Mesenchymal stem cell (in vitro differentiated cells and primary cell): Measurements from ENCODE around the gene PML.

ENCODE experiments used
- DNase-seq: peaks from one replicate; pipeline ENCODE4 v3.0.0-alpha.2; 2013
- H2AFZ ChIP-seq: one replicate; pipeline ENCODE4 v1.6.1; 2013; ENCODE audit warnings: low read depth, mild to moderate bottlenecking, control low read depth, inconsistent platforms, low read length, moderate library complexity
- H2AK5ac ChIP-seq: 2 replicates; pipeline ENCODE4 v1.6.1; 2013; ENCODE audit warnings: low read length, moderate library complexity, mild to moderate bottlenecking, inconsistent platforms; ENCODE audit not compliant: severe bottlenecking
- H2BK120ac ChIP-seq: one replicate; pipeline ENCODE4 v1.6.1; 2013; ENCODE audit warnings: low read depth, mild to moderate bottlenecking, inconsistent platforms, low read length, moderate library complexity
- H2BK12ac ChIP-seq, 2 experiments: one replicate each; pipeline ENCODE4 v1.6.1; 2013; ENCODE audit warnings: inconsistent platforms in 2 of 2, low read length in 2 of 2, mild to moderate bottlenecking in 2 of 2, moderate library complexity in 2 of 2, control low read depth in 1 of 2
- H2BK15ac ChIP-seq: one replicate; pipeline ENCODE4 v1.6.1; 2013; ENCODE audit warnings: mild to moderate bottlenecking, low read depth, inconsistent platforms; ENCODE audit not compliant: poor library complexity, severe bottlenecking
- H2BK5ac ChIP-seq: 2 replicates; pipeline ENCODE4 v1.6.1; 2013; ENCODE audit warnings: low read depth, mild to moderate bottlenecking, low read length, control low read depth, inconsistent platforms; ENCODE audit not compliant: poor library complexity, severe bottlenecking
- H3K14ac ChIP-seq, 2 experiments: one replicate each; pipeline ENCODE4 v1.6.1; 2013; ENCODE audit warnings: inconsistent platforms in 2 of 2, low read length in 2 of 2, control low read depth in 1 of 2, mild to moderate bottlenecking in 1 of 2, moderate library complexity in 1 of 2
- H3K18ac ChIP-seq, 2 experiments: one replicate each; pipeline ENCODE4 v1.6.1; 2013; ENCODE audit warnings: inconsistent platforms in 2 of 2, low read length in 2 of 2, control low read depth in 1 of 2, low read depth in 1 of 2, mild to moderate bottlenecking in 1 of 2
- H3K23ac ChIP-seq, 2 experiments: one replicate each; pipeline ENCODE4 v1.6.1; 2013; ENCODE audit warnings: inconsistent platforms in 2 of 2, low read length in 2 of 2, mild to moderate bottlenecking in 2 of 2, moderate library complexity in 2 of 2, control low read depth in 1 of 2
- H3K27ac ChIP-seq: 2 replicates; pipeline ENCODE4 v1.5.1; 2013; ENCODE audit warnings: mild to moderate bottlenecking, moderate library complexity, low read length, control low read depth, inconsistent platforms; ENCODE audit not compliant: poor library complexity, severe bottlenecking
- H3K27me3 ChIP-seq, 2 experiments: 2 replicates each; pipeline versions ENCODE4 v1.6.1 to v1.7.0; 2013; ENCODE audit warnings: low read length in 2 of 2, mild to moderate bottlenecking in 2 of 2, moderate library complexity in 2 of 2, control low read depth in 1 of 2, inconsistent platforms in 1 of 2; ENCODE audit not compliant: control insufficient read depth in 1 of 2, insufficient read depth in 1 of 2
- H3K36me3 ChIP-seq, 2 experiments: 2 replicates each; pipeline versions ENCODE4 v1.6.1 to v1.7.0; 2013; ENCODE audit warnings: low read length in 2 of 2, control low read depth in 1 of 2, inconsistent platforms in 1 of 2, low read depth in 1 of 2, mild to moderate bottlenecking in 1 of 2; ENCODE audit not compliant: insufficient read depth in 2 of 2, control insufficient read depth in 1 of 2
- H3K4ac ChIP-seq, 2 experiments: one replicate each; pipeline ENCODE4 v1.6.1; 2013; ENCODE audit warnings: inconsistent platforms in 2 of 2, low read length in 2 of 2, mild to moderate bottlenecking in 2 of 2, moderate library complexity in 2 of 2, control low read depth in 1 of 2, low read depth in 1 of 2
- H3K4me1 ChIP-seq: 2 replicates; pipeline ENCODE4 v1.6.1; 2013; ENCODE audit warnings: low read depth, low read length, control low read depth; ENCODE audit not compliant: control insufficient read depth, insufficient read depth
- H3K4me2 ChIP-seq: 2 replicates; pipeline ENCODE4 v1.6.1; 2013; ENCODE audit warnings: low read length, mild to moderate bottlenecking, inconsistent platforms; ENCODE audit not compliant: poor library complexity, severe bottlenecking
- H3K4me3 ChIP-seq, 2 experiments: 2 replicates each; pipeline versions ENCODE4 v1.5.1 to v1.7.0; 2013; ENCODE audit warnings: low read length in 2 of 2, mild to moderate bottlenecking in 2 of 2, control low read depth in 1 of 2, low read depth in 1 of 2; ENCODE audit not compliant: insufficient read depth in 1 of 2
- H3K79me1 ChIP-seq: replicated peaks from 2 replicates; pipeline ENCODE4 v1.6.1; 2013; ENCODE audit warnings: mild to moderate bottlenecking, control low read depth, low read length, inconsistent platforms; ENCODE audit not compliant: poor library complexity, severe bottlenecking
- H3K9ac ChIP-seq: 2 replicates; pipeline ENCODE4 v1.7.0; 2013; ENCODE audit warnings: mild to moderate bottlenecking, low read length, moderate library complexity
- H3K9me3 ChIP-seq: 2 replicates; pipeline ENCODE4 v1.7.0; 2013; ENCODE audit warnings: mild to moderate bottlenecking, low read length; ENCODE audit not compliant: control insufficient read depth
- H4K8ac ChIP-seq: one replicate; pipeline ENCODE4 v1.6.1; 2013; ENCODE audit warnings: inconsistent platforms, mild to moderate bottlenecking, low read length, moderate library complexity
- H4K91ac ChIP-seq: one replicate; pipeline ENCODE4 v1.6.1; 2013; ENCODE audit warnings: mild to moderate bottlenecking, low read length, inconsistent platforms
- WGBS: methylation state at CpG from one replicate; pipeline ENCODE4 v1.1.7; 2013; ENCODE audit warnings: mixed read lengths; 5-methylcytosine and 5-hydroxymethylcytosine counted together

PML gene

GRCh38 chr15:73986776-73987056 lies 7.8 kb upstream of the PML start:
- H4K8ac ChIP-seq, result peak overlapping the region; percentile 21
- H3K27ac ChIP-seq, result peak overlapping the region; percentile 99
- no peak overlapping the region for H2BK120ac ChIP-seq
- peak overlapping the region; percentile 15 to 60 for H3K4ac ChIP-seq
- H3K36me3 ChIP-seq, result peaks cover 21 to 31% of the 10 kb centered on the region in 2 experiments
- DNase-seq, result no peak
- peak overlapping the region; percentile 48 for H4K91ac ChIP-seq
- peak overlapping the region; percentile 14 to 64 for H3K18ac ChIP-seq
- no peak overlapping the region for H3K4me3 ChIP-seq
- H3K9ac ChIP-seq, result no peak overlapping the region
- H3K4me2 ChIP-seq, result no peak overlapping the region
- H2BK5ac ChIP-seq, result no peak overlapping the region
- H2AK5ac ChIP-seq, result peak overlapping the region; percentile 87
- peaks cover 16% of the 10 kb centered on the region for H3K79me1 ChIP-seq
- no peaks in the 10 kb centered on the region for H3K27me3 ChIP-seq
- WGBS, result 89% methylated on average over 1 of the region's 1 CpG
- H3K4me1 ChIP-seq, result peaks cover 80% of the 10 kb centered on the region
- H3K9me3 ChIP-seq, result no peaks in the 10 kb centered on the region
- peak overlapping the region in 1 of 2 experiments; percentile 80 for H3K14ac ChIP-seq
- peak overlapping the region; percentile 6 for H2BK15ac ChIP-seq
- no peak overlapping the region for H2AFZ ChIP-seq
- H2BK12ac ChIP-seq, result peak overlapping the region; percentile 12 to 93
- H3K23ac ChIP-seq, result no peak overlapping the region

GRCh38 chr15:73987250-73987649 lies 7.3 kb upstream of the PML start:
- no peak for DNase-seq
- H3K79me1 ChIP-seq, result peaks cover 17% of the 10 kb centered on the region
- peak overlapping the region in 1 of 2 experiments; percentile 93 for H2BK12ac ChIP-seq
- no peak overlapping the region for H2BK15ac ChIP-seq
- H4K8ac ChIP-seq, result no peak overlapping the region
- H2AFZ ChIP-seq, result no peak overlapping the region
- H3K9ac ChIP-seq, result no peak overlapping the region
- no peaks in the 10 kb centered on the region for H3K9me3 ChIP-seq
- no peak overlapping the region for H3K4me3 ChIP-seq
- H3K27me3 ChIP-seq, result no peaks in the 10 kb centered on the region
- no peak overlapping the region for H3K4ac ChIP-seq
- WGBS, result 97% methylated on average over 3 of the region's 4 CpGs
- H4K91ac ChIP-seq, result no peak overlapping the region
- peak overlapping the region; percentile 99 for H3K27ac ChIP-seq
- no peak overlapping the region for H3K14ac ChIP-seq
- H2BK120ac ChIP-seq, result no peak overlapping the region
- H2AK5ac ChIP-seq, result peak overlapping the region; percentile 87
- no peak overlapping the region for H3K23ac ChIP-seq
- H3K4me1 ChIP-seq, result peaks cover 74% of the 10 kb centered on the region
- peak overlapping the region; percentile 59 for H2BK5ac ChIP-seq
- H3K4me2 ChIP-seq, result no peak overlapping the region
- peak overlapping the region; percentile 14 to 64 for H3K18ac ChIP-seq
- peaks cover 21 to 31% of the 10 kb centered on the region in 2 experiments for H3K36me3 ChIP-seq

- no peak overlapping the region for H3K14ac ChIP-seq
- peak overlapping the region; percentile 63 to 73 for H3K18ac ChIP-seq
These were observed 6.7 kb upstream of the PML start for GRCh38 chr15:73987681-73988444.

GRCh38 chr15:73988445-73988969 lies 6.0 kb upstream of the PML start:
- no peak overlapping the region for H2AFZ ChIP-seq
- no peaks in the 10 kb centered on the region for H3K9me3 ChIP-seq
- H3K4ac ChIP-seq, result peak overlapping the region; percentile 21 to 88
- H3K27me3 ChIP-seq, result no peaks in the 10 kb centered on the region
- H3K23ac ChIP-seq, result no peak overlapping the region
- peaks cover 19% of the 10 kb centered on the region for H3K79me1 ChIP-seq
- no peak for DNase-seq
- H3K18ac ChIP-seq, result peak overlapping the region; percentile 63 to 73
- WGBS, result 98% methylated on average over 13 of the region's 13 CpGs
- H2BK15ac ChIP-seq, result peak overlapping the region; percentile 85
- H3K14ac ChIP-seq, result peak overlapping the region in 1 of 2 experiments; percentile 57
- peak overlapping the region; percentile 90 for H2AK5ac ChIP-seq
- H2BK120ac ChIP-seq, result peak overlapping the region; percentile 29
- H3K4me1 ChIP-seq, result peaks cover 72% of the 10 kb centered on the region
- peak overlapping the region; percentile 99 for H3K27ac ChIP-seq
- H2BK12ac ChIP-seq, result peak overlapping the region; percentile 81 to 95
- H3K9ac ChIP-seq, result peak overlapping the region; percentile 45
- no peak overlapping the region for H3K4me3 ChIP-seq
- peak overlapping the region; percentile 33 for H4K8ac ChIP-seq
- H2BK5ac ChIP-seq, result peak overlapping the region; percentile 79
- H3K4me2 ChIP-seq, result no peak overlapping the region
- H3K36me3 ChIP-seq, result peaks cover 21 to 29% of the 10 kb centered on the region in 2 experiments
- H4K91ac ChIP-seq, result peak overlapping the region; percentile 90

More at GRCh38 chr15:73987681-73988444, 6.7 kb upstream of the PML start:
- H3K23ac ChIP-seq, result no peak overlapping the region
- peak overlapping the region; percentile 90 for H4K91ac ChIP-seq
- no peaks in the 10 kb centered on the region for H3K9me3 ChIP-seq
- H2BK12ac ChIP-seq, result peak overlapping the region; percentile 81 to 95
- peaks cover 21 to 31% of the 10 kb centered on the region in 2 experiments for H3K36me3 ChIP-seq
- H3K4ac ChIP-seq, result peak overlapping the region in 1 of 2 experiments; percentile 62
- H2BK15ac ChIP-seq, result peak overlapping the region; percentile 73
- peak overlapping the region; percentile 99 for H3K27ac ChIP-seq
- peaks cover 74% of the 10 kb centered on the region for H3K4me1 ChIP-seq
- peak overlapping the region; percentile 29 for H2BK120ac ChIP-seq
- peak overlapping the region; percentile 90 for H2AK5ac ChIP-seq
- no peaks in the 10 kb centered on the region for H3K27me3 ChIP-seq
- 76% methylated on average over 9 of the region's 9 CpGs for WGBS
- peaks cover 17% of the 10 kb centered on the region for H3K79me1 ChIP-seq
- DNase-seq, result no peak
- H2BK5ac ChIP-seq, result peak overlapping the region; percentile 79
- H3K4me2 ChIP-seq, result no peak overlapping the region
- no peak overlapping the region for H2AFZ ChIP-seq
- H4K8ac ChIP-seq, result peak overlapping the region; percentile 47
- no peak overlapping the region for H3K9ac ChIP-seq
- H3K4me3 ChIP-seq, result no peak overlapping the region
